Stimulated activated CD4-positive, alpha-beta T cell treated with anti-CD3 and anti-CD28 coated beads, Interleukin-4, amount 100 ng/mL, for 48 hours (primary cell): ENCODE measurements around the gene DHX16.

Source experiments
- DNase-seq, 2 donors: peaks; one replicate each; pipeline ENCODE4 v3.0.0-alpha.2; 2020; ENCODE audit warnings: low read depth in 2 of 2

Gene DHX16

DNA sequence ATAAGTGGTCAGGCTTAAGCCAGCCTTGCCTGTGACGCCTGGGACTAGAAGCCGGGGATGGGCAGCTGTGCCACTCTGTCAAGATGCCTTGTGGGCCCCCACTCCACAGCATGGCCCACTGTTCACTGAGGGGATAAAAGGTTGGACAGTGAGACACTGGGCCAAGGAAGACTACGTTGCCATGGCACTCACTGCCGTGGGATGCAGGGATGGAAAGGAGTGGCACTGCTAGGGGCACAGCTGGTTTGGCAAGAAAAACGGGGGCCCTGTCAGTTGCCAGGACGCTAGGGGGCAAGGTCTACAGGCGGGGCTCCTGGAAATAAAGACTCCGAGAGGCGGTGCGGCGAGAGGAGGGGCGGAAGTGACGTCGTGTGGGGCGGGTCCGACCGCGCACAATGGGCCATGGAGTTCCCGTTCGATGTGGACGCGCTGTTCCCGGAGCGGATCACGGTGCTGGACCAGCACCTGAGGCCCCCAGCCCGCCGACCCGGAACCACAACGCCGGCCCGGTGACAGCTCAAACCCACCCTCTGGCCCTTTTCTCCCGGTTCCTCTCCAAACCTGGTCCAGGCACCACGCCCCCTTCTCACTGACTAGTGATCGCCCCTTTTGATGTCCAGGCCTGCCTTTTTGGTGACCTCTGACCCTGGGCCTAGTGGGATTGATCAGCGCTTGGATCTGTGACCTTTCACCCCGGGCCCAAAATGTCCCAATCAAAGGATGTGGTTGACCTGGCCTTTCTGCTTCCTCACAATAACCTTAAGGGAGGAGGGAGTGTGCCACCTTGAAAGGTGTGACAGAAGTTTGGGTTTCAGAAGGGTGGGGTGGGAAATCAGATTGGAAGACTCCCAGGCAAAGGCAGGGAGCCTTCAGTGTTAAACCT lies 46.1 kb downstream of the DHX16 start, which contains the start of gene ATAT1:
Gene ATAT1 (plus strand): TSS at position 391 of the 883 bp plus-strand sequence.
- DNase-seq: peak; percentile 75 to 81

GRCh38 chr6:30625511-30625910 lies 47.3 kb downstream of the DHX16 start:
- DNase-seq: no peak

DNA sequence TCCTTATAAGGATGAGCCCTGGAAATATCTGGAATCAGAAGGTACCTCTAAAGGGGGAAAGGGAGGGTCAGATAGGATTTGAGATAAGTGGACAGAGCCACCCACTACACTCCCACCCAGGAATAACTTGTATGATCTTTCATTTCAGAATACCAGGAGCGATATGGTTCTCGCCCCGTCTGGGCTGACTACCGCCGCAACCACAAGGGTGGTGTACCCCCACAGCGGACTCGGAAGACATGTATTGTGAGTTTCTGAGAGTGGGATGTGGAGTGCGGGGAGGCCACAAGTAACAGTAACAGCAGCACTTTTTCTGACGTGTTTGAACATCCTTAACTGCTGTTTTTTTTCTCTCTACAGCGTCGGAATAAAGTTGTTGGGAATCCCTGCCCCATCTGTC lies 53.2 kb downstream of the DHX16 start:
- DNase-seq: no peak

GRCh38 chr6:30618270-30618797 lies 54.5 kb downstream of the DHX16 start:
- DNase-seq: no peak

DNA sequence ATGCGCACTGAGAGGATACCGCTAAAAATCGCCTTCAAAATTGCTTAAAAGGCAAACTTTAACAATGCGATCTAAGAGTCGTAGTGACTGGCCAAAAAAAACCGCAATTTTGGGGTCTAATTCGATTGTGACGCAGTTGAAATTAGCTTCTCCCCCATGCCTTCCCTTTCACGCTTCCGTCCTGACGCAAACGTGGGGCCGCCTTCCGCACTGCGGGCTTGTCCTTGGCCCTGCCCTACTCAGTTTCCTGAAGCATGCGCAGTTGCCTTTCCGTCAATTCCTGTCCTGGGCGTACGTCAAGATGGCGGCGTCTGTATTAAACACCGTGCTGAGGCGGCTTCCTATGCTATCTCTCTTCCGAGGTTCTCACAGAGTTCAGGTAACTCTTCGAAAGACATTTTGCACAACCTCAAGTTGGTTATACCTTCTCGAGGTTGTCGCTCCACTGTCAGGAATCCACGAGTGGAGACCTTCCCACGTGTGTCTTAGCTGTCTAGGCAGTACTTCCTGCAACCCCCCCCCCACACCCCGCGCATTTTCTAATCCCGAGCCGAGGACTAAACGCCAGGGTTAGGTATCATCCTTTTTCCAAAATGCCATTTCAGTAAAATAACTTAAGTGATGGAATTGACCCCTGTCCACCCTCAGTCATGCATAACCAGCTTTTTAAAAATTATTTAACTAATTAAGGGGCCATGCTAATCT lies 55.1 kb downstream of the DHX16 start, which contains the start of gene MRPS18B:
Gene MRPS18B (plus strand): TSS at position 276 of the 705 bp plus-strand sequence. CDS start 26 bp downstream, at position 302.
- DNase-seq: peak; percentile 93 to 96

- DNase-seq: peak; percentile 91 to 97
Measured at GRCh38 chr6:30616811-30617564, 55.8 kb downstream of the DHX16 start, which contains the start of gene PPP1R10. Gene PPP1R10 (minus strand): TSS chr6:30617243. CDS start chr6:30609944, 7,299 bp downstream.

GRCh38 chr6:30615958-30616810 lies 56.6 kb downstream of the DHX16 start:
- no peak for DNase-seq

DNA sequence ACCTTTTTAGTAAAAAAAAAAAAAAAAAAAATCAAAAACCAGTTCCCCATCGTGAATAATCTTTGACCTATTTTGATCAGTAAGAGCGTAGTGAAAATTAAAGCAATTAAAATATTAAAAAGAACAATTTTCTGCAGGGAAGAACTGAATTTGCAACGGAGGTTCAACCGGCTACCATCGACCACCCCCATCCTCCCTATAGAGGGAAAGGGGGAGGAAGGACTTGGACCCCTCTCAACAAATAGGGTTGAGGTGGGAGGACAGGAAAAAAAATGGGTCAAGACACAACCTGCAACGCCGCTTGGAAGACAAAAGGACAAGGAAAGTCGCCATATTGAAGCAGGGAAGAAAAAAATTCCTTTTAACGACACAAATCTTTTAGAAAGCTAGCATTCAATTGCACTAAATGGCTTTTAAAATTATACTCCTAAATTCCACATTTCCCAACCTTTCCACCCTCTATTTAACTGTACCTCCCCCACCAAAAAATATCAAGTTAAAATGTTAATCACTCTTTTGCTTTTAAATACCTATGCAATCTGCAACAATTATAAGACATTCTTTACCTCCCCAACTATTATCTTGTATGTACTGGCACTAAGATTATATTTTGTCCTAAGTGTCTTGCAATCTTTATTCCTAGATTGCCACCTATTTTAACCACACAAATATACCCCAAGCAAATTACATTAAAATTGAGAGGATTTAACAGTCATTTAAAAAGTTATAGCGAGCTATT lies 57.4 kb downstream of the DHX16 start:
- DNase-seq: peak in 1 of 2 donors; percentile 23

GRCh38 chr6:30614843-30615218 lies 58.0 kb downstream of the DHX16 start:
- DNase-seq: peak; percentile 53 to 81

DNA sequence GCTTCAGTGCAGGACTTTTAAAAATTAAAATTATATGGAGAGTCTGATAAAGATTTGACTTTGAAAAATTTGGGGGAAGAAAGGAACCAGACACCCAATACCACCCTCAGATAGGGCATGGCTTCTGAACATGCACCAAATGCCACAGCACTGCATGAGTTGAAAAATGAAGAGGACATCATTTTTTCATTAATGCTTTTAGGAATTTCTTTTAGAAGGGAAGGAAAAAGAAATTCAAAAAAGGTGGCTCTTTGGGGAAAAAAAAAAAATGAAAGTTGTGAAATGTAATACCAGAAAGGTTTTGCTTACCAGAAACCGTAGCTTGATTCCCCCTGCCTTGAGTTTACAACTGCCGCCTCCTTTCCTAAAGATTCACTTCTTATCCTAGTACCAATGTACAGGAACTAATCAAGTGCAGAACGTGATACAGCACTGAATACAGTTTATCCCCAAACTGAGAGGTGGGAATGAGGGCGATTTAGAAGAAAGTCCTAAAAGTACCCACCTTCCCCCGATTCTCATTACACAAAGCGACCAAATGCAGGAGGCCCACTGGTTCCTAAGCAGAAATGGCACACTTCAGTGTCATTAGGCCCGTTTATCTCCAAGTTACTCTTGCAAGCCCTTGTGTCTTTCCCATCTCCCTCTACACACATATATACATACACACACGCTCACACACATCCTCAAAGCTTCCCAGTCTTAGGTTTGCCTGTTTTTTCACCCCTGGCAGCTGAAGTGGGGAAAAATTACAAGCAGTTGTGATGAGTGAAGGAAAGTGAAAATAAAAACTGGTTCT lies 58.6 kb downstream of the DHX16 start:
- no peak for DNase-seq

- DNase-seq: no peak
Measured at GRCh38 chr6:30613251-30614043, 59.4 kb downstream of the DHX16 start.

DNA sequence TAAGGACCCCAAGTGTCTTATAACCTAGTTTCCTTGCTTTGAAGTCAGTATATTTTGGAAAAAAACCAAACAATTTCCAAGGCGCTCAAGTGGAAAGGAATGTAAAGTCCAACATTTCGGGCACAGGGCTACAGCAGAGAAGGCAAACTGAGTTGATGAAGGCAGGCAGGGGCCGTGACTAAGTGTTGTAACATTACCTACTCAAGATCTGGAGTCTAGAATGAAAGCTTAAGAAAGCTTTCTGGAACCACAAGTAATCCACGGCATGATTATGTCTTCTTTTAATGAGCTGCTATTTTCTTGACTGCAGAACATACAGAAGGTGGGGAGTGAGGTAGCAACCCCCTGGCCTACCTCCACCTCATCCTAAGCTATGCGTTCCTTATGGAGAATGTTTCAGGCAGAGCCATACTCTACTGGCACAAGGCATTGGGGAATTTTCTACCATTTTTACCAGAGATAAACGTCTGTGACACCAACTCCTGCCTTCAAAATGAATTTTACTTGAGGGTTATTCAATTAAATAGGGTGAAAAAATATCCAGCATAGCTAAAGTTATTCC lies 60.0 kb downstream of the DHX16 start:
- no peak for DNase-seq

- DNase-seq: no peak
Measured at GRCh38 chr6:30612213-30612612, 60.6 kb downstream of the DHX16 start.

DNA sequence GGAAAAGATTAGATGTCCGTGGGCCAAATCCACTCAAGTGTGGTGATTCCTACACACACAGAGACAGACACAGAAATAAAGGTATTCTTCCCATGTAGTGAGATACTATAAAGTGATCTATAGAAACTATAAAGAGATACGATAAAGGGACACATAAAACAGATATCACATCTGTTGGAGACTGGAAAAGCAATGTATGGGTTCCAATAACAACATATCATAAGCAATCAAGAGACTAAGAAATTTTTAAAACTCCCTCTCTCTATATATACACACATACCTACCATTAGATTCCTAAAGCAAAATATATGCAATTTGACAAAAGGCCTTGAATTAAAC lies 61.0 kb downstream of the DHX16 start:
- no peak for DNase-seq

- DNase-seq: no peak
Measured at GRCh38 chr6:30611150-30611855, 61.5 kb downstream of the DHX16 start.

DNA sequence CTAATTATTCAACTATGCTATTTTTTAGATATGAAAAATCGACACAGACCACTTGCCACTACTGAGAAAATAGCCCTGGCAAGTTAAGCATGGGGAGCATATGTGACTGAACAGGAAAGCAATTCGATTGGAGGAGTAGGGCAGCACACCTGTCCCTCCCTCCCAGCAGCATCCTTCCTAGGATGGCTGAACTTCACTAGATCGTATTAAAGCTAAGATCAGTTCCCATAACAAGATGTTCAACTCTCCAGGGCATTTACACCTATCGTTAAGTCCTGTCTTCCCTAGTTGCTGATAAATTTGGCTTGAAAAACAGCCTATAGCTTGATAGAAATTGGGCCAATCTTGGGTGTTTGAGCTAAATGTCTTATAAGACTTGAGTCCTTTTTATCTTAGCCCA lies 62.7 kb downstream of the DHX16 start:
- no peak for DNase-seq

GRCh38 chr6:30603961-30604360 lies 68.8 kb downstream of the DHX16 start:
- DNase-seq: no peak
